Measurements from ENCODE around the gene CCDC57.

CCDC57 gene

DNA sequence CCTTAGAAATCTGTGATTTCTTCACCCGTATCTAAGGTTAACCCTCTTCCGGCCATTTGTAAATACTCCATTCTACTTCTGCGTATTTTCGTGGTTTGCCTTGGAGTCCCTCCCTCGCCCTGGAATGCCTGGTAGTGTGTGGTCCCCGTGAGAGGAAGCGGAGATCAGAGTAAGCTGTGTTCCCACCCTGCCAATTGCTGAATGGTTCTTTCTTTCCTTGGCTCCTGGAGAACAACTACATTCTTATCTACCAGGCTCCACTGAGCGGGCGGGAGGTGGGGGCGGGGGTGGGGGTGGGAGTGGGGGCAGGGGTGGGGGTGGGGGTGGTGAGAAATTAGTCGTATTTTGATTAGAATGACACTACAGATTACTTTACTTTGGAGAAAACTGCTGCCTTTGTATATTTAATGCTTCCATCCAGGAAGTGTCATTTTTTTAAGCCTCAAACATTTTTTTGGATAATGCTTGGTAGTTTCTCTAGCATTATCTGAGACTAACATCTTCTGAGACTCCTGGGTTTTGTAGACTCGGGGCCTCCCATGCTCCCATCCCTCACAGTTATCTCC is 93.7 kb downstream of the CCDC57 start:
- no peak for DNase-seq

DNA sequence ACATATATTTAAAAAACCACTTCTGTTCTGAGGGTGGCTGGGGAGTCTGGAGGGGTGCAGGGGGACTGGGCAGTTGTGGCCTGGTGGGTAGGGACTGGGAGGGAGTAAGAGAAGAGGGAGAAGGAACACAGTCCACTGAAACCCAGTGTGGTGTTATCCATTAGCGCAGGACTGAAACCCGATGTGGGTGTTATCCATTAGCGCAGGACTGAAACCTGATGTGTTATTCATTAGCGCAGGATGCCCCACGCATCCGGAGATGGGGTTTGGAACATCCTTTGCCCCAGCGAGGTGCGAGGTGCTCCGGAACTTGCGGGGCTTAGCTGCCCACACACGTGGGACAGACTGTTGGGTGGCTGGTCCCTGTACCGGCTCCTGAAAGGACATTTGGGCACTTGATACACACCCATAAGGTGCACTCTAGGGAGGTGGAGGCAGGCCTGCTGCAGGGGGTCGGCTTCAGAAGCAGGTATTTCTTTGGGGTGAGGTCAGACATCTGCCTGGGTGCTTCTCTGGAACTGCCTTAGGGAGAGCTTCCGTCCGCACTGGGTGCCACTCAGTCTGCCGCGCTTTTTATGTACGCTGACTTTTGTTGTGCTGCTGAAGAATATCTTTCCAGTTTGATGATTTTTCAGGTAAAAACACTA is 94.4 kb downstream of the CCDC57 start:
- no peak for DNase-seq

DNA sequence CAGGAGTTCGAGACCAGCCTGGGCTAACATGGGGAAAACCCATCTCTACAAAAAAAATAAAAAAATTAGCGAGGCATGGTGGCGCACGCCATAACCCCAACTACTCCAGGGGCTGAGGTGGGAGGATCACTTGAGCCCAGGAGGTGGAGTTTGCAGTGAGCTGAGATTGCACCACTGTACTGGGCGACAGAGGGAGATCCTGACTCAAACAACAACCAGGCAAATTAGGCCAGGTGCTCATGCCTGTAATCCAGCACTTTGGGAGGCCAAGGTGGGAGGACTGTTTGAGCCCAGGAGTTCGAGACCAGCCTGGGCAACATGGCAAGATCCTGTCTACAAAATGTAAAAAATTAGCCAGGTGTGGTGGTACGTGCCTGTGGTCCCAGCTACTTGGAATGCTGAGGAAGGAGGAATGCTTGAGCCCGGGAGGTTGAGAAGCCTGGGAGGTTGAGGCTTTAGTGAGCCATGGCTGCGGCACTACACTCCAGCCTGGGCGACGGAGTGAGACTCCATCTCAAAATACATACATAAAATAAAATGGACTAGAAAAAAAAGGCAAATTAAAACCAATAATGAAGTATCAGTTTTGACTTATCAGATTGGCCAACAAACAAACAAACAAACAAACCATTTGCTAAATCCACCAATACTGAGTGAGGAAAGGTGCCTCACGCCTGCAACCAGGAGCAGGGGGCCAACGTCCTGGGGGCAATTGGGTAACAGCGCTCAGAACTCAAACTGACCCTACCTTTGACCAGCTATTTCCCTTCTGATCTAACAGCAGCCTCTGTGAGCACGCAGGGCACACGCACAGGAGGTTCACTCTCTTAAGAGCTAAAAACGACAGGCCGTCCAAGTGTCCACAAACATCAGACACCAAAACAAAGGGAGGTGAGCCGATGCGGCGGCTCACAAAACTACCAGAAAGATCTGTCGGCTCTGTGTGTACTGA is 95.2 kb downstream of the CCDC57 start:
- DNase-seq = no peak

DNA sequence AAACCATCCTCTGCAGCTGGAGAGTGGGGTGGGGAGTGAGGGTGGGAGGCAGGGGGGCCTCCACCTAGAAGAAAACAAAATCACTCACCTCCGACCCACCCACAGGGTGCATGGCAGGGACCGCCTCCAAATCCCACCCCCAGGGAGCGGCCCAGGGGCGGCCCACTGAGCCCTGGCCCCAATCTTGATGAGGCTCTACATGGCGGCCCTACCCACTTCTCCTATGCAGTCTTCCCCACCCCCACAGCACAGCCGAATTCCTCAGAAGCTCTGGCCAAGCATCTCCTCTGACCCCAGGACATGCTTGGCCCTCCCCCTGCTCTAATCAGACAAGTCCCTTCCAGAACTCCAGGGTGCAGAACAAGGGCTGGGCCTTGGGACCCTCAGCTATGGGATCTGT is 96.4 kb downstream of the CCDC57 start:
- DNase-seq = no peak

DNA sequence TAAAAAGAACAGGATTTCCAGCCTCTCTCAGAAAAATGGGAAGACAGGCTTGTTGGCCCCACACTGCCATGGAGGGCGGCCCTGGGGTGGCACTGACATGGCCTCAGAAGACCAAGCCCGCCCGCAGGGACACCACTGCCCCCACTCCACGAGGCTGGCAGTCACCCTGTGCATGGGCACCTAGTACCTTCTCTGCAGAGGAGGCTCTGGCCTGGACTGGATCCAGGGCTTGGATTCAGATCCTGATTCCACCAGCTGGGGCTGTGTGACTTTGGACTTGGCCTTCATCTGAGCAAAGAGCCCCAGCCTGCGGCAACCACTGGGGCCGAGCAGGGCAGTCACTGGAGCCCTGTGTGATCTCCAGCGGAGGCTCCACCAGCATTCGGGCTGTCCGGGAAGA is 97.8 kb downstream of the CCDC57 start:
- no peak for DNase-seq

DNA sequence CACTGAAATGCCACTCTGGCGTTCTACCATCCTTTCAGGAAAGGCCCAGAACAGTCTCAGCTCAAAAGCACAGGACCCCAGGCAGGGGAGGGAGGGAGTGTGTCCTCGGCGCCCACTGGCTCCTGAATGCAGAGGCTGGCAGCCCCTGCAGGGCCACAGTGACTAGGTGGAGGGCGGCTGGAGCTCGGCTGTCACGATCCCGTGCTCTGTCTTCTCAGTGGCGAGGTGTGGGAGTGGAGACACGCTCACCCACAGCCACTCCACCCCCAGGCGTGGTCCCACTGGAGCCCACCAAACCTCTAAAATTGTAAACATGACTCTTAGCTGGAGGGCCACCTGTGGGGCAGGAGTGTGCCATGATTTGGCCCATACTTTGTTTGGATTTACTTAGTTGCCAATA is 98.2 kb downstream of the CCDC57 start:
- DNase-seq = no peak

DNA sequence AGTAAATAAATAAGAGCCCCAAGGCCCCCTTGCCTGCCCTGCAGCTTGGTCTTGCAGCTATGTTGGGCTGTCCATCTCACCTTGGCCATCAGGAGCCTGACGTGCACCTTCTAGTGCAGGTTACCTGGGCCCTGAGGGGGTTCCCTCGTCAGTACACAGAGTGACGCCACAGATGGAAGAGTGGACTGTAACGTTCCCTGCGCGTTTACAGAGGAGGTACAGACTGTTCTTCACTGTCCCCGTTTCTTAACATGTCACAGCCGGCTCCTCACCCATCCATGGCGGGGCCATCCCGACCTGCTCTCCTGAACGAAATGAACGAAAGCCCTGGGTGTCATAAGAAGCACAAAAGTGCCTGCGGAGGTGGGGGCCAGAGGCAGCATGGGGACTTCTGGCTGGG is 98.7 kb downstream of the CCDC57 start:
- DNase-seq = no peak

DNA sequence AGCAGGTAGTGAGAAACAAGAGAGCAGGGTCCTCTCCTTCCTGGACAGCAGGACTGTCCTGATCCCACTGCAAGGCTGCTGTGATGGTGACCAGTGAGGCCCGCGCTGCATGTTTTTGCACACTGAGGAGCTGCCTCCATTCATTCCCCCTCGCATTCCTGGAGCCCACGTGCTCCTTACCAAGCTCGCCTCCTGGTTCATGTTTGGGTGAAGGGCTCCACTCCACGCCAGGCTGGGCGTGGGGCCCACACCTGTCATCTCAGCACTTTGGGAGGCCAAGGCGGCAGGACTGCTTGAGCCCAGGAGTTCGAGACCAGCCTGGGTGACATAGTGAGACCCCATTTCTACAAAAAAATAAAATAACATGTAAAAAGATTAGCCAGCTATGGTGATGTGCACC is 99.2 kb downstream of the CCDC57 start:
- no peak for DNase-seq

DNA sequence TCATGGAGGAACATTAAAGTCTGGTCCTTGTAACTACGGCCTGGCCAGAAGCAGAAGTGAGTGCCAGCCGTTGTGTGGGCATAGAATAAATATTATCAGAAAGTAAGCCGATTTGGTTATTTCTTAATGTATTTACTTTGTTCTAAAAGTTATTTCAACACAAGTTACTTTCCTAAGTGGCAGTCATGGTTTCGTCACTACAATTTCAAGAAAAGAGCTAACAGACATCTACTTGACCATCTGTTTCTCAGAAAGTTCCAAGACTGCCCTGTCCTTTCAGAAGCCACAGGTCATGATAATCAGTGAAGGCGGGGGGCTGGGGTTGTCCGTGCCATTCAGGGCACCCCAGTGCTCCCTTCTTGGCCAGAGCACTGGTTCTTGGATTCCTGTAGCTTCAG is 99.7 kb downstream of the CCDC57 start:
- DNase-seq = no peak

DNA sequence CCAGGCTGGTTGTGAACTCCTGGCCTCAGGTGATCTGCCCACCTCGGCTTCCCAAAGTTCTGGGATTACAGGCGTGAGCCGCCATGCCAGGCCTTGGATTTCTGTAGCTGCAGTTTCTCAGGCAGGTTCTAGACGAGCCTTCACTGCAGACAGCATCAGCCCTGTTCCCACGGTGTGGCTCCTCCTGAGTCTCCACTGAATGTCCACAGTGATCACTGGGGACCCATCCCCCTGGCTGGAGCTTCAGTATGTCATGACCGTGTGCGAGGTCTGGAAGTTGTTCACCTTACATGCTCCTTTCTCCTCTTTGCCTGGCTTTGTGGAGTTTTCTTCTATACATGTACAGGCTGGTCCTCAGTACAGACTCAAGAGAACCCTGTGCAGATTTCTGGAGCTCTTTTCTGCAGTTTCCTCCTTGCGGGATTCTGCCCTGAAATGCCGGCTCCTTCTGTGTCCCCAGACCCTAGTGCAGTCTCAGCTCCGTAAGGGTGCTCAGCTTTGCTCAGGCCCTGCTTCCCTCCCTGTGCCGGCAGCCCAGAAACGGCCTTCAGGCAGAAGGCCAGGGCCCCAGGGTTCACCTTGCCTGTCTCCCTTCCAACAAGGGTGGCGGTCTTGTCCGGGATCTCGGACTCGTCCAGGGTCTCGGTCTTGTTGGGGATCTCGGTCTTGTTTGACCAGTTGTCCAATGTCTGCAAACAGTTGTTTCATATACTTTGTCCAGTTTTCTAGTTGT is 100.3 kb downstream of the CCDC57 start:
- DNase-seq = no peak

DNA sequence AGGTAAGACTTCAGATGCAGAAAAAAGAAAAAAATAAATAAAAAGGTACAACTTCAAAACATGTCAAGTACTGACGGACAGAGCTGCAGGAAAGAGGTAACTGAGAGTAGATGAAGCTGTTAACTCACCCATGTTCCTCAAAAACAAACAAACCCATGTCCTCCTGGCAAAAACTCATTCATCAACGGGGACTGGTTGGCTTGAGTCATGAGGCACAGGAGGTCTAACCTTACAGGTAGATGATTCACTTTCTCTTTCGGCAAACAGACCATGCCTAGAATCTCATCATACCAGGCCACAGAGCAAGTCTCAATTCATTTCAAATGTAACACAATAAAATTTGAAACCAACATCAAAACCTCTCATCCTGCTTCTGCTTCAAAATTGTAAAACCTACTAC is 102.3 kb downstream of the CCDC57 start:
- no peak for DNase-seq

DNA sequence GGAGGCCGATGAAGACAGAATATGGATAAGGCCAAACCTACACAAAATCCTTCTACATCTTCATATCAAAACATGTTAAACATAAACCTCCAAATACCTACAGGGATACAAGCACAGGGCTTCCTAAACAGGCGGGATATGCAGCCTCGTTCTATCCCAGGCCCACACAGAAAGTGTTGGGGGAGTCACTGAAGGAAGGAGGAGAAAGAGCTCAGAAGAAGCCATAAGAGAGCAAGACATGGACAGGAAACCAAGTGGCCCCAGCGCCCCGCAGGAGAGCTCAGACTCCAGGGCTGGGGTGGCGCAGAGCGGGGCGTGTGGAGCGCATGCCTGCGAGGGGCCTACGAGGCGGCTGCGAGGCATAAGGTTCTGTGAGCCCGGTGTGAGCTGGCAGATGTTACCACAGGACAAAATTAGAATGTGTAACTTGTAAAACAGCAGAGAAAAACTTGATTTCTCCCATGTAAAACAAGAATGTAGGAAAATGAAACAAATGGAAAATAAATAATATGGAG is 103.6 kb downstream of the CCDC57 start:
- DNase-seq = no peak

DNA sequence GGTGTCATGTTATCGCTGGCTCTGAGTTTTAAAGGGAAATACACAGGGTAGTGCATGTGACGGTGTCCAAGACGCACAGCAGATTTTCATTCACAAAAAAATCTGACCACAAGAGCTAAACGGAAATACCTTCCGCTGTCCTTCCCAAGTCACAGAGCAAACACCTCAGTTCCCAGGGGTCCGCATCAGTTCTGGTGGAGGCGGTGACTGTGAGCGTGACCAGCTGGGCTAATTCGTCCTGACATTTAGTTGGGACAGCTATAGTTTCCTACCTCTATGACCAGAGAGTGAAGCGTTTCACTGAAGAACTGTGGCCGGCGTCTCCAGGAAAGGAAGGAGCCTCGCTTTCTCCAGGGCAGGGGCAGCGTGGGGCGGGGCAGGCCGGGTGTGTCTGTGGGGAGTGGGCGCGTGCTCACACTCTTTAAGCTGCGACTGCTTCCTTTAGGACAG is 104.1 kb downstream of the CCDC57 start:
- no peak for DNase-seq

DNA sequence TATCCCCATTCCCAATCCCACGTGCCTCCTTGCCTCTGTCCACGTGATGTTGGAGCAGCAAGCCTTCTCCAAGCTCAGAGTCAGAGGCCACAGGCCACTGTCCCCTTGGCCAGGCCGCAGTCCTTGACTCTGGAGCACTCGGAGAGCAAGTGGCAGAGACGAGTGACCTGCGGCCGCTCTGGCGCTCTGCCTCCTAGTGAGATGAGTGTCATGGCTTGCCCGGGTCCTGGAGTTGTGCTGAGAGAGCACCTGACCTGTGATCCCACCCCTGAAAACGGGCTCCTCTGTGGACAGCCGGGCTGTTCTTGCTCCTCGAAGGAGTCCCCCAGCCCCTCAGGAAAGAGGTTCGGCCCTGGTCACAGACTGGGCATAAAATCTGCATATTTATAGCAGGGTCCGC is 104.6 kb downstream of the CCDC57 start:
- DNase-seq = no peak

DNA sequence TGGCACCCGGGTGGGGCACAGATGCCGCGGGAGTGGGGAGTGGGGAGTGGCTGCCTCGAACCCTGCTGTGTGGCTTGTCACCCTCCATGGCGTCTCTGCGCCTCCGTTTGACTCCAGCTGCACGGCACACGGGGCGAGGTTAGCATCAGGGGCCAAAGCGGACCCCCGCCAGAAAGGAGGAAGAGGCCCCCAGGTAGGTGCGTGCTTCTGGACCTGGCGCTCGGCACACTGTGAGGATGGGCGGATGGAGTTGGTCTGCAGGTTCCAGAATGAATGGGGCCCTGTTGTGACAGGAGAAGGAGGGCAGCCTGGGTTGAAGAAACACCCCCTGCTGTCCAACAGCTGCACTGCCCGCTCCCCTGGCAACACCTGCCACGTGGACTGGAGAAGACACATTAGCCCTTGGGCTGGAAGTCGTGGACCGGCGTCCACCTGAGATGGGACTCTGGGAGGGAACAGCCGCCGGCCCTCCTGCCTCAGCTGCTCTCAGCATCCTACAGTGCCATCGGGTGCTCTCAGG is 105.2 kb downstream of the CCDC57 start:
- DNase-seq = peak in 1 of 2 experiments; percentile 42

DNA sequence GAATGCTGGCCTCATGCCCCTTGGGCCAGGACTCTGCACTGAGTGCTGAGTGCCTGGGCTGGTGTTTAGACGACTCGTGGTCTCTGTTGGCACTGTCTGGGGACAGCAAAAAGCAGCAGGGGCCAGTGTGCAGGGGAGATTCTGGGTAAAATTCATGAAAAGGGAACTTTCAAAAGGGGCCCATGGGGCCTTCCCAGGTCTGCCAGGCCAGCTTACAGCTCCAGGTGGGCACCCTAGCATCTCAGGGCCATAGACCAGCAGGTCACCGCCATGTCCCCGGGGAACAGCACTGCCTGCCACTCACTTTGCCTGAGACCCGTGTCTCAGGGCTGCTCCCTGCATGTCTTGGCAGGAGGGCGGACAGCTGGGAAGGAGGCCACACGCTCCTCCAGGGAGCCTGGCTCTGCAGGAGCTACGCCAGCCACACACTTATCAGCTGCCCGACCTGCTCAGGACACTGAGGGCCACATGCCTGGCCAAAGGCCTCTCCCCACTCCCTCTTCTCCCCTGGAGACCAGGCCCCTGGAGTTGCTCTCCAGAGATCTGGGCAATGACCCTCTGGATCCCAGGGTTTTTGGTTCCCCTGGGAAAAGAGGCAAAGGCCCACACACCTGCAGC is 105.8 kb downstream of the CCDC57 start:
- no peak for DNase-seq

DNA sequence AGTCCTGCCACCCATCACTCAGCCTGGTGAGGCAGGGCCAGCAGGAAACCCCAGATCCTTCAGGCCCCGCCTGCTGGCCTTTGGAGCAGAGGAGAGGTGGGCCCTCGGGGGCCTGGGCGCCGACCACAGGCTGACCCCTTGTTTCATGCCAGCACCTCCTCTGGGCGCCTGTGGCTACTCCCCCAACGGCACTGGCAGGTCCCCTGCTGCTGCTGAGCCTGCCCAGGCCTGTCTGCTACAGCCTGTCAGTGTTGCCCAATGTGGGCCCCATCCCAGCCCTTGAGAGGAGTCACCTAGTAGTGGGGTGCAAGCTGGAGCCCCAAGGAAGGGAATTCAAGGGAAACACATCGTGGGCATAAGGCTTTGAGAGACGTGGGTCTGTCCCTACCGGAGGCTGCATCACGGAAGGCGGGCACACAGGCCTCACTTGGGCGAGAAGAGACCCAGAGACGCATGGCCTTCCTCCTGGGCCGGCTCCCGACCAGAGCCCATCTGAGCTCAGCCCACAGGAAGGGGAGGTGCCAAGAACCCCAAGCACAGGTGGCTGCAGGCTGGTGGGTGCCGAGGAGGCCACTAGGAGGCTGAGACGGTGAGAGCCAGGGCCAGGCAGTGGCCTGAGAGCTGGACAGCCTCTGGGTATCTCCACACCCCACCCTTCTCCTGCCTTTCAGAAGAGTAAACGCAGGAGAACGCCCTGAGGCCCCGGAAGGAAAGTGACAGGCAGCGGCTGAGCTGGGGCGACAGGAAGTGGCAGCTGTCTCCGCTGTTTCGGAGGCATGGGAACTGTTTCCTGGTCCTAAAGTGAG is 106.6 kb downstream of the CCDC57 start:
- DNase-seq = peak in 1 of 2 experiments; percentile 80

DNA sequence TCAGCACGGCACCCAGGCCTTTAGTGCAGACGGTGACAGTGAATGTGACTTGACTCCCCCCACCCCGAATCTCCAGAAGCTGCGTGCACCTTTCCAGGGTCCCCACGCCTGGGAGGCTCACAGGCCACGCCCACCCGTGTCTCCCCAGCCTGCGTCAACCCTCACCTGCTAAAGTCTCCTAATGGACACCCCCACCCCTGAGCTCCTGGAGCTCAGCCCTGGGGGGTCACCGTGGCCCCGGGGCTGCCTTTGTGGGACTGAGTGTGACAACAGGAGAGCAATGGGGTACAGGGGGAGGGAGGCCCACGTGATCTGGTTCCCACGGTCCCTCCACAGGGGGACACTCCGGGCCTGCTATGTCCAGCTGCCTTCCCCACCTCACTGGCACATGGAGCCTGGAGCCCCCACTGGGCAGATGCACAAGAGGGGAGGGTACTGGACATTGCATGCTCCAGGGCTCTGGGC is 107.2 kb downstream of the CCDC57 start:
- DNase-seq = no peak

DNA sequence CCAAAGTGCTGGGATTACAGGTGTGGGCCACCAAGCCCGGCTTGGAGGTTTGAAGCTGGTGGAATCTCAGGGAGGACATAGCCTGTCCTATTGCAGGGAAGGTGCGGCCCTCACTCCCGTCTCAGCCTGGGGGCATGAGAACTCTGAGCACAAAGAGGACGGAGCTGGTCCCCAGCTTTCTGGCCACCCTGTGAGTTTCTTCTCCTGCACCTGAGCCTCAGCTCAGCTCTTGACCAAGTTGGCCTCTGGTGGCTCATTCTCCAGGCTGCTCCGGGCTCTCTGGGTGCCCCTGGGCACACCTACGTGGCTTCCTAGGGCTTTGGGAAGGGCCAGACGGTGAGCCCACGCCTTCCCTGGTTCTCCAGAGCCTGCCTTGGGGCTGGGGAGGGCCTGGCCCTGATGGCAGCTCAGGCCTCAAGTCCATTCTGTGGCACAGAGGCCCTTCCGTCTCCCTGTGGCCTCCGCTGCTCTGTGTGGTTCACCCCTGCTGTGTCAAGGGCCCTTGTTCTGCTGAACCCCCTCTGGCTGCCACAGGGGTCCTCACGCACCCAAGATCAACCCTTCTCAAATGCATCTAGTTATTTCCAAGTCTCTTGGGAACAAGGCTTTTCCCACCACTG is 107.7 kb downstream of the CCDC57 start:
- no peak for DNase-seq

DNA sequence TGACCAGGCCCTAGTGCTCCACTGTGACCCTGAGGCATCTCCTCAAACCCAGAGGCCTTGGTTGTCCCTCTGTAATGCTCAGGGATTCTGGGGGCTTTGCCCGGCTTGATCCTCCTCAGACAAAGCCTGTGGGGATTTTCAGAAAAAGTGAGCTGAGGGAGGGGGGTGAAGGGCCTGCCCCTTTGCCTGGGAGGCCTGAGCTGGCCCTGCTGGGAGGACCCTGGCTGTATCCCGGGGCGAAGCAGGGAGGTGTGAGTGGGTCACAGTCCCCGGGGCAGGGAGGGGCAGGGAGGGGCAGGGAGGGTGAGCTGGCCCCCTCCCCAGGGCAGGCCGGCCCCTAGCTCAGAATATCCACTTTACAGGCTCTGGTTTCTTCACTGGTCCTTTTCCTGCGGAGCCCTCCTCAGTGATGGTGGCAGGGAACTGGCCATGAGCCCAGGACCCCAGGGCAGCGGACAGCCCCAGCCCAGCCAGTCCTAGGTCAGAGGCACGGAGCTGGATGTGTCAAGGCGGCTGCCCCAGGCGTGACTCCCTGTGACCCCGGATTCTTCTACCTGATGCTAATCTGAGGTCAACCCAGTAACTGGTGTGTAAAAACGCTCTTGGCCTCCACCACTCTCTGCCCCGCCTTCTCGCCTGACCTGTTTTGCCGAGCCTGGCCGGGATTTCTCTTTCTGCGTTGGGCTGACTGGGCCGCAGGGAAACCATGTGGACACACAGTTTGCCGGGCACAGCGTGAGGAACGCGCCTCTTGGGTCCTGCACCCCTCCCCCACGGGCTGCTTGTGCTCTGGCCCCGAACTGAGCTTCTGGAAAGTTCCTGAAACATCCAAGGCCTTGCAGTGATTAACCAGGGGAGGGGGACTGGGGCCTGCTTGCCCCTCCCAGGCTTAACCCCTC is 108.8 kb downstream of the CCDC57 start:
- DNase-seq = peak in 1 of 2 experiments; percentile 40
